GM18519 (cell line): Measurements from ENCODE around the gene NR2F6.

Experiments
- ATAC-seq: cut with Tn5 transposase; IDR thresholded peaks from one replicate; pipeline ENCODE4 v1.9.1; 2021; ENCODE audit warnings: mild to moderate bottlenecking, moderate library complexity; ENCODE audit not compliant: unreplicated experiment, low FRiP score

NR2F6 gene

GRCh38 chr19:17183858-17184321 is 61.8 kb downstream of the NR2F6 start:
- no peak for ATAC-seq

- no peak for ATAC-seq
These were observed 62.4 kb downstream of the NR2F6 start for GRCh38 chr19:17183271-17183761.
